SJSA1 (cell line): ENCODE data around the gene CLCNKB. TPM values are rescaled to one million over a fixed set of nuclear protein-coding genes. Genes with fewer than 3 reads are reported as not detected.
A peak's percentile ranks its signal among the peaks of the same experiment; 100 is the strongest.

Experiments used
- DNase-seq, 2 experiments: peaks; one replicate each; pipeline ENCODE4 v3.0.0-alpha.2; 2015 to 2020; ENCODE audit warnings: low spot score in 2 of 2, low read depth in 1 of 2
- H3K27ac ChIP-seq: fragments of 250-450 bp; sonication (Bioruptor Pico); 2 replicates; pipeline ENCODE4 v1.5.1; 2020; ENCODE audit warnings: mild to moderate bottlenecking, moderate library complexity
- H3K27me3 ChIP-seq: fragments of 250-450 bp; sonication (Bioruptor Pico); replicated peaks from 2 replicates; pipeline ENCODE4 v1.5.1; 2020; ENCODE audit warnings: mild to moderate bottlenecking, moderate library complexity
- H3K36me3 ChIP-seq: fragments of 250-450 bp; sonication (Bioruptor Pico); 2 replicates; pipeline ENCODE4 v1.5.1; 2020; ENCODE audit warnings: mild to moderate bottlenecking
- H3K4me1 ChIP-seq: fragments of 250-450 bp; sonication (Bioruptor Pico); replicated peaks from 2 replicates; pipeline ENCODE4 v1.6.1; 2021; ENCODE audit warnings: mild to moderate bottlenecking
- H3K4me3 ChIP-seq: fragments of 250-450 bp; sonication (Bioruptor Pico); 2 replicates; pipeline ENCODE4 v1.5.1; 2020; ENCODE audit warnings: mild to moderate bottlenecking
- H3K9me3 ChIP-seq: fragments of 250-450 bp; sonication (Bioruptor Pico); replicated peaks from 2 replicates; pipeline ENCODE4 v1.5.1; 2020; ENCODE audit warnings: mild to moderate bottlenecking
- total RNA-seq: library from RNA; depleted of rRNA; stranded (reverse); fragments of >200 nt; shearing (Covaris generic); gene quantifications from 2 replicates; pipeline ENCODE4 v1.2.3, GENCODE V29; 2014

Gene CLCNKB
- total RNA-seq, 1 experiment from 2014 or later: not detected

DNA sequence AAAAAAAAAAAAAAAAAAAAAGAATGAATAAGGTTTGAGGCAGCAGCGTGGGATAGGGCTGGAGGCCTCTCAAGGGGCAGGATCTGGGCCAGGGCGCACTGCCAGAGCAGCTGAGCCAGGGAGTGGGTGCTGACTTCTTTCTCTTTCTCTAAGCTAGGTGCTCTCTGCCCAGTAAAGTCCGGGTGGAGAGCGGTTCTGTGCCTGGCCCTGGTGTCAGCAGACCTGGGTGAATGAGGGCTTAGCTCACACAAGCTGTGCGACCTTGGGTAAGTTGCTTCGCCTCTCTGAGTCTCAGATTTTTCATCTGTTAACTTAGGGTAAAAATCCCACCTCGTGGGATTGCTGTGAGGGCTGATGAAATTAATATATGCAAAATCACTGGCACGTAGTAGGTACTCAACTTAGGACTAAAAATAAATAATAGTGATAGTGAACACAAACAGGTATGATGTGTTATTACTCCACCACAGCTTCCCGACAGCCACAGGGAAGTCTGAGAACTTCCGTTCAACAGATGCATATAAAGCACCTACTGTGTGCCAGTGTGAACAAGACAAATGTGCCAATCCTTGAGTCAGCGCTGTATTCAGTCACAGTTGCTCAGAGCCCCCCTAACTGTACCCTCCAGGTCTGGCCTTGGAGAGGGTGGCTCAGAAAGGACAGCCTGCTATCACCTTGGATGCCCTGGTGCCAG lies 31.9 kb downstream of the CLCNKB start:
- Histone ChIP-seq H3K4me1 (peaks cover 35% of the 10 kb centered on the region), H3K9me3 (no peaks in the 10 kb centered on the region), H3K27me3 (no peaks in the 10 kb centered on the region; the same call in 1 of the 2 replicates), H3K4me3 (no peak overlapping the region), H3K27ac (peak overlapping the region; percentile 45), H3K36me3 (no peaks in the 10 kb centered on the region)
- no peak for DNase-seq

GRCh38 chr1:16076031-16076864 lies 32.7 kb downstream of the CLCNKB start:
- Histone ChIP-seq H3K36me3 (no peaks in the 10 kb centered on the region), H3K27me3 (no peaks in the 10 kb centered on the region; the same call in 1 of the 2 replicates), H3K4me1 (peaks cover 35% of the 10 kb centered on the region), H3K9me3 (no peaks in the 10 kb centered on the region), H3K27ac (peak overlapping the region; percentile 45), H3K4me3 (no peak overlapping the region)
- peak; percentile 87 to 94 for DNase-seq

GRCh38 chr1:16076865-16077238 lies 33.3 kb downstream of the CLCNKB start:
- DNase-seq: no peak
- peaks cover 35% of the 10 kb centered on the region for H3K4me1 ChIP-seq
- no peak overlapping the region for H3K4me3 ChIP-seq
- no peaks in the 10 kb centered on the region; the same call in 1 of the 2 replicates for H3K27me3 ChIP-seq
- H3K27ac ChIP-seq: no peak overlapping the region
- no peaks in the 10 kb centered on the region for H3K9me3 ChIP-seq
- H3K36me3 ChIP-seq: no peaks in the 10 kb centered on the region

- Histone ChIP-seq H3K27ac (no peak overlapping the region), H3K4me1 (peaks cover 35% of the 10 kb centered on the region), H3K9me3 (no peaks in the 10 kb centered on the region), H3K4me3 (no peak overlapping the region), H3K36me3 (no peaks in the 10 kb centered on the region), H3K27me3 (no peaks in the 10 kb centered on the region; the same call in 1 of the 2 replicates)
- DNase-seq: no peak
Measured at GRCh38 chr1:16077406-16078245, 34.0 kb downstream of the CLCNKB start.

DNA sequence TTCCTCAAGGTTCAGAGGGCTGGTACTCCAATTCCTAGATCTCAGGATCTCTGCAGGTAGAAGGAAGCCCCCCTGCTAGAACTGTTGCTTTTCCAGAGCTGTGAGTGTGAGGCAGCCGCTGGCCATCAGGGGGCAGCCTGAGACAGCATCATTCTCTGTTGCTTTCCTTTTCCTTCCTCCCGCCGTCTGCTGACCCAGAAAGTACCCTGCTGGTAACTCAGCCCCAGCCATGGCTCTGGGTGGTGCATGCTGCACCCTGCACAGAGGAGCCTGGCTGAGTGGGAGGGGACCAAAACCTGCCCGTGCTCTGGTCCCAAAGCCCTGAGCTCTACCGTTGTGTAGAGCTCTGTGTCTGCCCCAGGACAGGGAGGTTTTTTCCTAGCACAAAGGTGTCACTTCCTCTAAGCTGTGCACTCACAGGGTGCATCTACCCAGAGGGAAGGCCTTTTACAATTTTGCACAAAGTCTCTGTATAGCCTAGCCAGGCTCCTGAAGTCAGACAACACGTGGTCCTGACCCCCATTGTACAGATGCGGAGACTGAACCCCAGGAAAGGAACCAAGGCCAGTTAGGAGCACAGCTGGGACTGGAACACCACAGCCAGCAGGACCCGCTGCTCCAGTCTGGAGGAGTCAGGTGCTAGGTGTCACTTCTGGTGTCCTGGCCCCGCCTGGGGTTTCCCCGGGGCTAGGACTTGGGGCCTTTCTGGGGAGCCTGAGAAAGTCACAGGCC lies 35.5 kb downstream of the CLCNKB start:
- Histone ChIP-seq H3K4me3 (no peak overlapping the region), H3K4me1 (peaks cover 24% of the 10 kb centered on the region), H3K9me3 (no peaks in the 10 kb centered on the region), H3K27ac (no peak overlapping the region), H3K36me3 (no peaks in the 10 kb centered on the region), H3K27me3 (no peaks in the 10 kb centered on the region)
- DNase-seq: peak; percentile 81

- Histone ChIP-seq H3K4me3 (no peak overlapping the region), H3K36me3 (no peaks in the 10 kb centered on the region), H3K27me3 (no peaks in the 10 kb centered on the region), H3K9me3 (no peaks in the 10 kb centered on the region), H3K27ac (no peak overlapping the region), H3K4me1 (peaks cover 20% of the 10 kb centered on the region)
- DNase-seq: no peak
Measured at GRCh38 chr1:16080422-16081150, 37.0 kb downstream of the CLCNKB start.

GRCh38 chr1:16081636-16082035 lies 38.1 kb downstream of the CLCNKB start:
- no peaks in the 10 kb centered on the region for H3K36me3 ChIP-seq
- H3K9me3 ChIP-seq: no peaks in the 10 kb centered on the region
- H3K27ac ChIP-seq: no peak overlapping the region
- DNase-seq: no peak
- no peak overlapping the region for H3K4me3 ChIP-seq
- peaks cover 9% of the 10 kb centered on the region for H3K4me1 ChIP-seq
- H3K27me3 ChIP-seq: no peaks in the 10 kb centered on the region

DNA sequence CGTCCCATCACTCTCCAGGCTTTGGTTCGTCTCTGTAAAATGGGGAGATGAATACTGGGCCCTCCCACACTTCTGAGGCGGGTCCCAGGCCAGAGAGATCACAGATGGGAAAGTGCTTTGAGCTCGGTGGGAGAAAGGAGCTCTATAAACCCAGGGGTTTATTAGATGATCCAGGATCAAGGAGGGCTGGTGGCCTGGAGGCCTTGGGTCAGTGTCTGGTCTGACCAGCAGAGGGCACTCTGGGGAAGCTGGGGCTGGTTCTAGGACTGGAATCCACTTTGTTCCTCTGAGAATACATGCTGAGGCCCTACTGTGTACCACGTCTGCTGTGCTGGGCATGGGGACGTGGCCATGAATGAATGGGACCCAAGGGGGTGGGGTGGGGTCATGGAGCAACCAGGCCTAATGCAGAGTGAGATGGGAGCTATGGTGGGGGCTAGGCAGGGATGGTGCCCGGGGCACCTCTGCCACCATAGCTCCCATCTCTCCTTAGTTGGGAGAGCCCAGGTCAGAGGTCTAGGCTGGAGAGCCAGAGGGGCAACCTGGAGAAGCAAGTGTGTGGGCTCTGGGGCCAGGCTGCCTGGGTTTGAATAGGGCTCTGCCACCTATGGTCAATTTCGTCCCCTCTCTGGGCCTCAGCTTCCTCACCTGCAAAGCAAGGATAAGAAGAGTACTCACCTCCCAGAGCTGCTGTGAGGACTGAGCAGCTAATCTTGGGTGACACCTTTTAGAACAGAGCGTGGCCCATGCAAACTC lies 38.9 kb downstream of the CLCNKB start:
- Histone ChIP-seq H3K9me3 (no peaks in the 10 kb centered on the region), H3K36me3 (no peaks in the 10 kb centered on the region), H3K4me1 (peaks cover 6% of the 10 kb centered on the region), H3K27ac (no peak overlapping the region), H3K4me3 (no peak overlapping the region), H3K27me3 (no peaks in the 10 kb centered on the region)
- peak; percentile 54 to 81 for DNase-seq

DNA sequence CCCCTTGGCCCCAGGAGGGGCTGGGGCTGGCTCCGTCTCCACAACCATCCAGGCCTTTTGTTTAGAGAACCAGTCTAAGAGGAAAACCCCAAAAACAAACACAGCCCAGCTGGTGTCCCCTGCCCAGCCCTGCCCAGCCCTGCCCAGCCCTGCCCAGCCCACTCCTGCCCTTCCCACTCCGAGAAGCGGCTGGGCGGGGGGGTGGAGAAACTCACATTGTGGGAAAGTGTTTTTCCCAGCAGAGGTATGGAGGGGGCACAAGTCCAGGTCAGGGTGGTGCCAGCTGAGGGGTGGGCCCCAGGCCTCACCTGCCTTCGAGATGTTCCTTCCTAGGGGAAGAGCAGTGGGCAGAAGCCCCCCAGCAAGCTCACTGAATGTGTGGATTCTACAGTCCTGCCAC lies 39.9 kb downstream of the CLCNKB start:
- no peaks in the 10 kb centered on the region for H3K9me3 ChIP-seq
- H3K4me1 ChIP-seq: peaks cover 9% of the 10 kb centered on the region
- H3K36me3 ChIP-seq: no peaks in the 10 kb centered on the region
- no peak overlapping the region for H3K27ac ChIP-seq
- H3K27me3 ChIP-seq: no peaks in the 10 kb centered on the region
- H3K4me3 ChIP-seq: no peak overlapping the region
- no peak for DNase-seq

DNA sequence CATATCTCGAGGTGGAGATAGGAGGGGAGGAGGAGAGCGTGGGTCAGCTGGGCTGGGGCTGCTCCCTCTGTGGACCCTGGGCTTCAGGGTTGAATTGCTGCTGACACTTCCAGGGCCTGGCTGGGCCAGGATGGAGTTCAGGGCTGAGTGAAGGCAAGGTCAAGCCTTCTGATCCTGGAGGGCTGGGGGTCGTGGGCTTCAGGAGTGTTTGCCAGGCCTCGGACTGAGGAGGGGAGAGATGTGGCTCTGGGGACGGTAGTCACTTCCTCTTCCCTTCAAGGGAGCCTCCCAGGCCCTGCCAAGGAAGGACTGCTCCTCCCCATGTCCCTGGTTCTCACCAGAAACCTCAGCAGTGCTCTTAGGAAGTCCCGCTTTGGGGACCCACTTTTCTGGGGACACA lies 41.9 kb downstream of the CLCNKB start:
- no peak overlapping the region for H3K4me3 ChIP-seq
- no peaks in the 10 kb centered on the region for H3K36me3 ChIP-seq
- no peaks in the 10 kb centered on the region for H3K9me3 ChIP-seq
- H3K27me3 ChIP-seq: no peaks in the 10 kb centered on the region
- no peak for DNase-seq
- no peak overlapping the region for H3K27ac ChIP-seq
- H3K4me1 ChIP-seq: peaks cover 12% of the 10 kb centered on the region; the same call in 1 of the 2 replicates

GRCh38 chr1:16087733-16088132 lies 44.2 kb downstream of the CLCNKB start:
- Histone ChIP-seq H3K27me3 (no peaks in the 10 kb centered on the region), H3K27ac (no peak overlapping the region), H3K9me3 (no peaks in the 10 kb centered on the region), H3K4me3 (no peak overlapping the region), H3K4me1 (peaks cover 12% of the 10 kb centered on the region; the same call in 1 of the 2 replicates), H3K36me3 (no peaks in the 10 kb centered on the region)
- no peak for DNase-seq

DNA sequence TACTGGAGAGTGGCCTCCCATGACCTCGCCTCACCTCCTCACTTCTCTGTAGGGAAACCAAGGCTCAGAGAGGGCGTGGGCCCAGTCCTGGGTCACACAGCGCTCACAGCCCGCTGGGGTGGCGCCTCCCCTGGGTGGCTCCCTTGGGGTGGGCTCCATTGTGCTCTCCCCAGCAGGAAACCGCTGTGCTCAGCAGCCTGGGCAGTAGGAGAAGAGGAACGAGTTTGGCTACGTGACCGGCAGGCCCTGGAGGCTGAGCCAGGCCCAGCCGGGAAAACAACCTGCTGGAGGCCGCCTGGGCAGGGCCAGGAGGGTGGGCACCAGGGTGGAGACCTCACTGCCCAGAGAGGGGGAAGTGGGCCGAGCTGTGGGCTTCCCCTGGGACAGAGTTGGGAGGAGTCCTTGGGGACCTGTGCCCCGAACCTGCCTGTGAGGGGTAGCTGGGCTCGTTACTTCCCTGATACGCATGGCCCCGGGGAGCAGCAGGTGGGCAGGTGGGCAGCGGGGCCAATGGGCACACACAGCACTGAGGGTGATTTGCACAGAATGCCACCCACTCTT lies 44.8 kb downstream of the CLCNKB start:
- DNase-seq: no peak
- H3K9me3 ChIP-seq: no peaks in the 10 kb centered on the region
- H3K27ac ChIP-seq: no peak overlapping the region
- H3K27me3 ChIP-seq: no peaks in the 10 kb centered on the region
- no peak overlapping the region for H3K4me3 ChIP-seq
- no peaks in the 10 kb centered on the region for H3K36me3 ChIP-seq
- H3K4me1 ChIP-seq: peaks cover 12% of the 10 kb centered on the region; the same call in 1 of the 2 replicates
